Measurements from ENCODE around the gene AANAT.

- no peak for TF ChIP-seq CTCF (conservative IDR thresholded peaks at IDR 0.05; ENCODE audit: low read length)
- TF ChIP-seq EZH2phosphoT487 (IDR thresholded peaks at IDR 0.05; ENCODE audit: borderline replicate concordance, low read depth, low read length) = no peak
Measured at GRCh38 chr17:76478097-76478496, 10.7 kb downstream of the AANAT start.

All from OCI-LY7 (cell line).